Mucosa of stomach (tissue), 1 donor: ENCODE results near the gene LYRM4.
A peak's percentile ranks its signal among the peaks of the same experiment; 100 is the strongest.

Experiments used
- H3K27me3 ChIP-seq: one replicate; pipeline ENCODE4 v1.7.0; 2013; ENCODE audit warnings: mild to moderate bottlenecking, low read length; ENCODE audit not compliant: control insufficient read depth, insufficient read depth
- H3K36me3 ChIP-seq: one replicate; pipeline ENCODE4 v1.7.0; 2013; ENCODE audit warnings: low read length; ENCODE audit not compliant: control insufficient read depth, insufficient read depth
- H3K4me1 ChIP-seq: one replicate; pipeline ENCODE4 v1.7.0; 2013; ENCODE audit warnings: mild to moderate bottlenecking, low read length; ENCODE audit not compliant: control insufficient read depth, insufficient read depth
- H3K4me3 ChIP-seq: one replicate; pipeline ENCODE4 v1.7.0; 2013; ENCODE audit warnings: low read length
- H3K9ac ChIP-seq: one replicate; pipeline ENCODE4 v1.7.0; 2013; ENCODE audit warnings: mild to moderate bottlenecking, low read length, moderate library complexity
- H3K9me3 ChIP-seq: one replicate; pipeline ENCODE4 v1.7.0; 2013; ENCODE audit warnings: mild to moderate bottlenecking, low read length, moderate library complexity; ENCODE audit not compliant: control insufficient read depth
- donor health status: Pancreatic carcinoma.

Gene LYRM4

DNA sequence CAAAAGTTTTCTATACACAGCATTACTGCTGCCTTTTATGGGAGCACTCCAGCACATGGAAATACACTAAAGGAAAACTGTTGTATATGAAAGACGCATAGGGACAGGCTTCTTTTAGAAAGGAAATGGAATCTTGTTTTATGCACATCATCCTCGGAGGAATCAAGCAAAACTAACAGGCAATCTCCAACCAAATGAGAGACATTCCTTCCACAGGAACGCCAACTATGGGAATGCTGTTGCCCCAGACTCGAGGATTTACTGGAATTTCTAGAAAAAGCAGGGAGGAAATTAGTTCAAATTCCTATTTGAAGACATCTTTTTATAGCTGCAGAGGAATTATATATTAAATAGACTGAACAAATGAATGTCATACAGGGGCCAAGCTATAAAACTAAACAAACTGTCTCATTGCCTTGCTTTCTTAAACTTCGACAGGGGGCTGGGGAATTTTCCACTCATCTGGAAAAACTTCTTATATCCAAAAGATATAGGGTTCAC, 52.2 kb downstream of the LYRM4 start:
- Histone ChIP-seq H3K4me3 (no peak overlapping the region), H3K27me3 (no peaks in the 10 kb centered on the region), H3K4me1 (peaks cover 11% of the 10 kb centered on the region), H3K9ac (no peak overlapping the region), H3K36me3 (no peaks in the 10 kb centered on the region), H3K9me3 (no peaks in the 10 kb centered on the region)

DNA sequence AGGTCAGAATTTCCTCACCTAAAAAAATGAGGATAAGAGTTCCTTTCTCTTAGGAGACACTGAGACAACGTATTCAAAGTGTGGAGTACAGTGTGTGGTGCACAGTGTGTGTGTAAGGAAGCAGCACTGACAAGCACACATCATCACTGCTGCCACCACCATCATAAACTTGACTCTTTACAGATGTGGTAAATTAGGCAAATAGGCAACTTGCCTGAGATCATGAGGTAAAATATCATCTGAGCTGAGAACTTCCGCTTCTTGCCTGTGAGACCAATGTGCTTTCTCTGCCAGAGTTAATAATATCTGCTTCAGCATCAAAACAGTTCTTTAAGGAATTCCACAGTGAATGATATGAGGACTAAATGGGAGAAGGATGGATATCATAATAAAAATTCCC, 52.7 kb downstream of the LYRM4 start:
- Histone ChIP-seq H3K9ac (no peak overlapping the region), H3K4me1 (peaks cover 11% of the 10 kb centered on the region), H3K4me3 (no peak overlapping the region), H3K36me3 (no peaks in the 10 kb centered on the region), H3K27me3 (no peaks in the 10 kb centered on the region), H3K9me3 (no peaks in the 10 kb centered on the region)

DNA sequence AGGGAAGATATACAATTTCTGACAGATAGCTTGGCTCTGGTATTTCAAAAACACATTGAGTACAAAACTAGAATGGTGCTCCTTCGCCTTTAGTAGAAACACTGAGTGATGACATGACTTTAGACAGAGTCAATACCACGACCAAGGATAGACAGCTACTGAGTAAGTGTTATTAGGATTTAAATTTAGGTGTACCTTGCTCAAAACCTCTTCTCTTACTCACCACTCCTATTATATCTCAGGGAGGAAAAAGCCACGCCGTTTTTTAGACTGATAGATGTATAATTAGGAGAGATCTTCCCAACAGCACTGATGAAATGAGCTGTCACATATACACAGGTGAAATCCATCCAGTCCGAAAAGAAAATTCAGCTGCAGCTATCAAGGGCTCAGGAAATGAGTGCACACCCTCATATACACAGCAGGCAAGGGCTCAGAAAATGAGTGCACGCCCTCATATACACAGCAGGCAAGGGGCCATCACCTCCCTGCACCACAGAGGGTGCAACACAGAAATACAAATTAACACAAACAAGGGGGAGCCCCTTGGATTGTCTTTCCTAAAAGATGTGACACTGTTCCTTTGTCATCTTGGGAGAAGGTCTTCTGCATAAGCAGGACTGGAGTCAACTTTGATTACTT, 53.7 kb downstream of the LYRM4 start:
- Histone ChIP-seq H3K4me3 (no peak overlapping the region), H3K4me1 (peaks cover 11% of the 10 kb centered on the region), H3K9me3 (no peaks in the 10 kb centered on the region), H3K9ac (no peak overlapping the region), H3K36me3 (no peaks in the 10 kb centered on the region), H3K27me3 (no peaks in the 10 kb centered on the region)

DNA sequence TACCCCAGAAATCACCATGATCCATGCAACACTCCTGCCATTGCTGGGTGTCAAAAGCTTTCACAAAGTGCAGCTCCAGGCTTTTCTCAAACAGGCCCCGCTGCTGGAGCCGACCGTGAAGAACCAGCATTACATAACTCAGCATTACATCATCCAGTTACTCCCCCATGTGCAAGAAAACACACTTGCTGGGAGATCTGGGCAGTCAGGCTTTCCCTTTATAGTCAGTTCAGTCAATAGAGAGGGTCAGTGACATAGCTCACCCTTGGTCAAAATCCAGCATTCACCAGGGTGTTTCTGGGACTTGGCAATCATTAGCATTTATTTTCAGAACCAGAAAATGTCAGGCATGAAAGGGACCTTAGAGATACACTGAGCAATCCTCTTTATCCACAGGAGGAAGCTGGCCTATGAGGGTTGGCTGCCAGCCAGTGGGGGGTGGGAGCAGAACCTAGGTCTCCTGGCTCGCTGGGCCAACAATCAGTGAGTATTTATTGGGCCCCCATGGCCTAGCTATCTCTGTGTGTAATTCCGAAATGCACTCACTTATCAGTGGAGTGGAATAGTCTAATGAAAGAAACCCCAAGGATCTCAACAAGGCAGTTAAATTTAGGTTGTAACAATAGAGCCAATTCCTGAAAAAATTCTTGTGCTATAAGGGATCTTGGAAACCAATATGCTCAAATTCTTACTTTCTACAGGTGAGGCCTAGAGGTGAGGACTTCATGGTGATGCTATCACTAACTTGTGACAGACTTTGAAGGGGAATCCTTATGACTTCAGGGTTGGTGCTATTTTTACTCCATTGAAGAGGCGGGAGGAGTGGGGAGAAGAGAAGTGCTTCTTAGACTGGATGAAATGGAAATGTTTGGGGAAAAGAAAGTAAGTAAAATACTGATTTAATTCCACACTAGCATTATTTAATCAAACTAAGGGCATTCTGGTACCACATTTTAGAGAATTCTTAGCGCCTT, 54.6 kb downstream of the LYRM4 start:
- Histone ChIP-seq H3K4me3 (no peak overlapping the region), H3K27me3 (no peaks in the 10 kb centered on the region), H3K9ac (peak overlapping the region; percentile 24), H3K4me1 (peaks cover 11% of the 10 kb centered on the region), H3K36me3 (no peaks in the 10 kb centered on the region), H3K9me3 (no peaks in the 10 kb centered on the region)

DNA sequence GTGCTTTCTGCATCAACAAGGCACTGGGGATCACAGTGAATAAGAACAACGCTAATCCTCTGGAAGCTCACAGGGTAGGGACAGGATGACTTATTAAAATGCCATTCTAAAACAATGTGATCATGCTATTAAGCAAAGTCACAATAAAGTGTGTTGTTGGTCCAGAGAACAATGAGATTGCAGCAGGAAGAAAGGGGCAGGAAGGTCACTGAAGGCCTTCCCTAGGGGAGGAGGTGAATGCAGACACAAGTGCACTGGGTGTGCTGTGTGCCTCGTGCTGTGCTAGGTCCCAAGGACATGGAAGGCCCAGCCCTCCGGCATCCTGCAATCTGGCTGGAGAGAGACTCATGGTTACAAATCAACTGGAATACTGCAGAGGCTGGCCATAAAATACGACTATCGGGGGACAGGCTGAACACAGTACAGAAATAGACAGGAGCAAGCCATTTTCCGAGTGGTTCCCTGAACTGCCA, 55.7 kb downstream of the LYRM4 start:
- no peak overlapping the region for H3K4me3 ChIP-seq
- H3K36me3 ChIP-seq: no peaks in the 10 kb centered on the region
- no peaks in the 10 kb centered on the region for H3K9me3 ChIP-seq
- no peak overlapping the region for H3K9ac ChIP-seq
- H3K4me1 ChIP-seq: peaks cover 11% of the 10 kb centered on the region
- H3K27me3 ChIP-seq: no peaks in the 10 kb centered on the region

DNA sequence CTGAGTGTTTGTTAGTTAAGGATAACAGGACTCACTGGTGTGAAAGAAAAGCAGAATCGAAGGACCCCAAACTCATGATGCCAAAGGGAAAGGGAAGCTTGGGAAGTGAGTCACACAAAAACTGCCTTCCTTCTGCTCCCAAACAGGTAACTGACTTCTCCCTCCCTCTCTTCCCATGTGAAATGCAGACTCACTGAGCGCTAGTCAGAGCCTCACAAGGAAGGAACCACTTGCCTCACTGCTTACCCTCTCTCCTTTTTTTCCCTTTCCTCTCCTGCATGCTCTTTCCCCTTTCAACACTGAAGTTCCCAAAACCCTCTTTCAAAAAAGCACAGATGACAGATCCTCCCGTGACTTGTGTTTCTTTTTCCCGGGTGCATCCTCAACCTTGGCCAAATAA, 56.4 kb downstream of the LYRM4 start:
- H3K4me3 ChIP-seq: no peak overlapping the region
- no peaks in the 10 kb centered on the region for H3K9me3 ChIP-seq
- H3K36me3 ChIP-seq: no peaks in the 10 kb centered on the region
- no peak overlapping the region for H3K9ac ChIP-seq
- H3K27me3 ChIP-seq: no peaks in the 10 kb centered on the region
- peaks cover 11% of the 10 kb centered on the region for H3K4me1 ChIP-seq

DNA sequence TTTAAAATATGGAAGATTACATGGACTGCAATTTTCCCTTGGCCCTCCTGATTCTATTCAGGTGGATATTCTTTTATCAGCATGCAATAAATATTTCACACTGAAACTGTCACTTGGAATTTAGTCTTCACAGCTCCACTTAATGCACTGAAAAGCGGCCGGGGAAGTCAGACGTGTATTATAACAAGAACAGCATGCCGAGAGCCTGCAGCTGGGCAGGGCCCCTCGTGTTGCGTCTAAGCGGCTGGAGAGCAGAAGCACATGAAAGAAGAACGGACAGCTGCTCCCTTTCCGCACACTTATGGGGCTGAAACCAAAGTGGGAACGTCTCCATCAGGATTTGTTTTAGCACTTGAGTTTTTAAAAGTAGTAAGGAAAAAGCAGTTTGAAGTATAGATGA, 57.2 kb downstream of the LYRM4 start:
- Histone ChIP-seq H3K9me3 (no peaks in the 10 kb centered on the region), H3K9ac (no peak overlapping the region), H3K36me3 (no peaks in the 10 kb centered on the region), H3K27me3 (no peaks in the 10 kb centered on the region), H3K4me3 (no peak overlapping the region), H3K4me1 (peaks cover 11% of the 10 kb centered on the region)

DNA sequence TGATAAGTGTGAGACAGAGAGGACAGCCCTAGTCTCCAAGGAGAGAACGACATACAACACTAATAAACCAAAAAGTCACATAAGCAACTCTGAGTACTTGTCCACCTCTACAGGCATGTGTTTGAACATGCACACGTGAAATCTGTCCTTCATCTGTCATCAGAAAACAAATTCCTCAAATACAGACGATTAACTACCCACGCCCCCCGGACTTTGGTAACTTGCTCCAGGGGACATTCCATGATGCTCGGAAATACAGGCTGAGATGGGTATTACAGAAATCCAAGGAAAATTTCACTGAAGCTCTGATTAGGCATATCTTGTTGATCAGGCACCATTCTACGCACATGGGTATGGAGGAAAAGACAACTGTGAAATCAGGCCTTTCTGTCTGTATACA, 57.8 kb downstream of the LYRM4 start:
- H3K4me1 ChIP-seq: peaks cover 11% of the 10 kb centered on the region
- no peak overlapping the region for H3K4me3 ChIP-seq
- H3K9ac ChIP-seq: no peak overlapping the region
- H3K9me3 ChIP-seq: no peaks in the 10 kb centered on the region
- H3K27me3 ChIP-seq: no peaks in the 10 kb centered on the region
- H3K36me3 ChIP-seq: no peaks in the 10 kb centered on the region

DNA sequence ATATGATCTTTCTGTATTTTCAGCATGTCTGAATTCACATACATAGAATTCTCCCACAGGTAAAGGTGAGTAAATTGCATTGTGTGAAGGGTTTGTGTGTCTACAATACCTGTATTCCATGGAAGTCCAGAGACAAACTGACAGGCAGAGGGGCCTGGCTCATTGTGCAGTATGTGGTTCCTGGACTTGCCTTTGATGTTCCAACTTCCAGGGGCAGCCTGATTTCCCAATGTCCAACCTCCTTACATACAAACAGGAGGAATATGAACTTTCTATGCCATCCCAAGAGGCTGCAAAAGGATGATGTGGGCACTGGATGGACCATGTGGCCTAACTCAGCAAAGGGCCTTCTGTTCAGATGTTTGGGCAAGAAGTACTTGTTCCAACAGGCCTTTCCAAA, 58.5 kb downstream of the LYRM4 start:
- Histone ChIP-seq H3K9ac (no peak overlapping the region), H3K4me1 (peaks cover 11% of the 10 kb centered on the region), H3K4me3 (no peak overlapping the region), H3K36me3 (no peaks in the 10 kb centered on the region), H3K27me3 (no peaks in the 10 kb centered on the region), H3K9me3 (no peaks in the 10 kb centered on the region)

DNA sequence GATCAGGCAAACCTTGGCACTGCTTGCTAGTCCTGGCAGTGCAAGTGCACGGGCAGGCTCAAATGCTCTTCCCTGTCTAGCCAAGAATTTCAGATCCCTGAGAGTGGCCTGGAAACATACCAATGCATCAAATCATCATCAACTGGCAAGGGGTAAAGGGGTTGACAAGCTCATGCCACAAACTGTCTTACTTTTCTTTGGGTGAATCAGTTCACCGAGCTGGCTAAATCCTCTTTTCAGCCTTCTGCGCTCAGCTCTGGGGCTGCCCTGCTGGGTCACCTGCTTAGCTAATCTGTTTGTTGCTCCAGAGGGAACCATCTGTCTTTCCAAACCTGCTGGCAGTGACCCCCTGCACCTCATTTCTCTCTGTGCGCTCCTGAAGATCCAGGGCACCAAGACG, 59.5 kb downstream of the LYRM4 start:
- Histone ChIP-seq H3K9me3 (no peaks in the 10 kb centered on the region), H3K36me3 (no peaks in the 10 kb centered on the region), H3K27me3 (no peaks in the 10 kb centered on the region), H3K9ac (no peak overlapping the region), H3K4me3 (no peak overlapping the region), H3K4me1 (peaks cover 11% of the 10 kb centered on the region)

DNA sequence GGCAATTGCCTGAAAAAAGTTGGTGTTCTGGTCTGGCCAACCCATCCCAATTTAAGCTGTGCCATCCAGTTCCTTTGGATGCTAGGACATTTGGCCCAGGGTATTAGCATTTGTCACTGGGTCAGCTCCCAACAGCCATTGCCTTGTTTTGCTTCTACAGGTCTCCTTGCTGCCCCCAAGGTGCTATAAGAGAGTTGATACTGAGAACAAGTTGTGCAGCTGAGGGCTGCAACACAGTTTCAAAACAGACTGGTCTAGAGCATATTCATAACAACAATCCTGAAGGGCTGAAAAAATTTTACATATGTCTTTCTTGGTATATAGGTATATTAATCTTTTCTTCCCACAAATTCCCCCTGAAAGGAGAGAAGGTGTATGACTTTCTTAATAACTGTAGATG, 61.0 kb downstream of the LYRM4 start:
- Histone ChIP-seq H3K4me3 (no peak overlapping the region), H3K9ac (no peak overlapping the region), H3K27me3 (no peaks in the 10 kb centered on the region), H3K9me3 (no peaks in the 10 kb centered on the region), H3K4me1 (no peaks in the 10 kb centered on the region), H3K36me3 (no peaks in the 10 kb centered on the region)

DNA sequence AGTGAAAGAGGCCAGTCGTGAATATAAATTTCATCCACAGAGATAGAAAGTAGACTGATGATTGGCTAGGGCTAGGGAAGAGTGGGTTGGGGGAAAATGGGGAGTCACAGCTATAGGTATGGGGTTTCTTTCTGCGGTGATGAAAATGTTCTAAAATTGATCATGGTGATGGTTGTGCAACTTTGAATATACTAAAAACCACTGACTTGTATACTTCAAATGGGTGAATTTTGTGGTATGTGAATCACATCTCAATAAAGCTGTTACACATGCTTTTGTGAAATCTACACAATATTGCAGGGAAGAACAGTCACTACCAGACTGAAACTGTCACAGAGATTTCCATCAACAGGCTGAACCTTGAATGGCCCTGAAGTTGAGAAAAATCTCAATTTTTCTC, 61.5 kb downstream of the LYRM4 start:
- H3K4me3 ChIP-seq: no peak overlapping the region
- no peaks in the 10 kb centered on the region for H3K36me3 ChIP-seq
- H3K4me1 ChIP-seq: no peaks in the 10 kb centered on the region
- H3K27me3 ChIP-seq: no peaks in the 10 kb centered on the region
- H3K9me3 ChIP-seq: no peaks in the 10 kb centered on the region
- no peak overlapping the region for H3K9ac ChIP-seq
